A673 (cell line): ENCODE data around the gene KCNG1. TPM values are rescaled to one million over a fixed set of nuclear protein-coding genes. Genes with fewer than 3 reads are reported as not detected.

Experiments
- BruUV-seq: library from RNA; stranded (reverse); fragments of 400-500 nt; replicated peaks from 2 replicates; lab custom pipeline; 2021; lab: Mats Ljungman, UMichigan
- CTCF ChIA-PET: fragments of 300-600 bp; sonication (Branson Sonifier 250); formaldehyde crosslinking; loops from one replicate; lab custom pipeline; 2022; ENCODE audit warnings: antibody characterized with exemption; lab: Charles Lee
- POLR2A ChIA-PET: fragments of 300-600 bp; sonication (Branson Sonifier 250); formaldehyde crosslinking; loops from one replicate; lab custom pipeline; 2022; ENCODE audit warnings: antibody characterized with exemption; ENCODE audit not compliant: low non-redundant PET; lab: Charles Lee
- DNase-seq: peaks from one replicate; pipeline ENCODE4 v3.0.0-alpha.2; 2015; ENCODE audit warnings: low spot score
- H3K27ac ChIP-seq: fragments of 200-600 bp; sonication (generic); 2 replicates; pipeline ENCODE4 v1.5.1; 2016; ENCODE audit warnings: mixed run types, low read depth, mild to moderate bottlenecking, mixed read lengths, antibody characterized with exemption, low read length; ENCODE audit not compliant: poor library complexity, severe bottlenecking
- H3K27me3 ChIP-seq: fragments of 200-600 bp; sonication (generic); replicated peaks from 2 replicates; pipeline ENCODE4 v1.6.1; 2017; ENCODE audit warnings: mixed run types, low read depth, mild to moderate bottlenecking, mixed read lengths, antibody characterized with exemption, low read length; ENCODE audit not compliant: insufficient read depth, poor library complexity
- H3K36me3 ChIP-seq: fragments of 200-600 bp; sonication (generic); 2 replicates; pipeline ENCODE4 v1.6.1; 2016; ENCODE audit warnings: mixed run types, mild to moderate bottlenecking, mixed read lengths, antibody characterized with exemption, low read length; ENCODE audit not compliant: insufficient read depth, poor library complexity, severe bottlenecking
- H3K4me1 ChIP-seq: fragments of 200-600 bp; sonication (generic); 2 replicates; pipeline ENCODE4 v1.6.1; 2017; ENCODE audit warnings: mixed run types, mild to moderate bottlenecking, mixed read lengths, antibody characterized with exemption, low read length; ENCODE audit not compliant: insufficient read depth, poor library complexity, severe bottlenecking
- H3K4me3 ChIP-seq: fragments of 200-600 bp; sonication (generic); 2 replicates; pipeline ENCODE4 v1.5.1; 2016; ENCODE audit warnings: low read depth, mixed run types, mild to moderate bottlenecking, mixed read lengths, low read length; ENCODE audit not compliant: poor library complexity, severe bottlenecking
- H3K9me3 ChIP-seq: fragments of 200-600 bp; sonication (generic); 2 replicates; pipeline ENCODE4 v1.6.1; 2016; ENCODE audit warnings: mixed run types, low read depth, mild to moderate bottlenecking, mixed read lengths, antibody characterized with exemption, low read length; ENCODE audit not compliant: poor library complexity, severe bottlenecking
- CTCF ChIP-seq: fragments of 300-800, 200-600 bp; sonication (generic); conservative IDR thresholded peaks from 2 replicates; pipeline ENCODE4 v1.5.1; 2017; ENCODE audit warnings: low read depth, mild to moderate bottlenecking, antibody characterized with exemption, low read length, moderate library complexity, mixed read lengths
- EZH2 ChIP-seq: fragments of 200-600 bp; sonication (generic); IDR thresholded peaks from 2 replicates; pipeline ENCODE4 v1.6.1; 2017; ENCODE audit warnings: borderline replicate concordance, low read depth, mild to moderate bottlenecking, mixed read lengths, antibody characterized with exemption, low read length; ENCODE audit not compliant: poor library complexity, severe bottlenecking
- intact Hi-C: fragments of 100-400 bp; cut with micrococcal nuclease; formaldehyde crosslinking; loops from one replicate; pipeline ENCODE4 v1.10.0; 2022; ENCODE audit not compliant: unreplicated experiment
- total RNA-seq: library from RNA; stranded (reverse); gene quantifications from 2 replicates; pipeline ENCODE4 v1.2.3, GENCODE V29; 2021

Gene KCNG1
- total RNA-seq, 1 experiment from 2014 or later = 19.6 TPM

- Histone ChIP-seq H3K9me3 (no peaks in the 10 kb centered on the region), H3K27ac (no peak overlapping the region), H3K4me1 (peaks cover 20% of the 10 kb centered on the region), H3K36me3 (no peaks in the 10 kb centered on the region), H3K4me3 (no peak overlapping the region), H3K27me3 (no peaks in the 10 kb centered on the region)
- no peak for DNase-seq
- intact Hi-C loops = no loop called here
- TF ChIP-seq CTCF = no peak
- TF ChIP-seq EZH2 = no peak
- BruUV-seq = no TSS peak
- ChIA-PET POLR2A (interaction anchor here (1.3 kb wide), 1 partner anchor 18 kb away, joined by 11 read pairs; no protein-coding TSS in a partner anchor), CTCF (no interaction called here)
These were observed 6.4 kb downstream of the KCNG1 start for GRCh38 chr20:51016521-51016920.

DNA sequence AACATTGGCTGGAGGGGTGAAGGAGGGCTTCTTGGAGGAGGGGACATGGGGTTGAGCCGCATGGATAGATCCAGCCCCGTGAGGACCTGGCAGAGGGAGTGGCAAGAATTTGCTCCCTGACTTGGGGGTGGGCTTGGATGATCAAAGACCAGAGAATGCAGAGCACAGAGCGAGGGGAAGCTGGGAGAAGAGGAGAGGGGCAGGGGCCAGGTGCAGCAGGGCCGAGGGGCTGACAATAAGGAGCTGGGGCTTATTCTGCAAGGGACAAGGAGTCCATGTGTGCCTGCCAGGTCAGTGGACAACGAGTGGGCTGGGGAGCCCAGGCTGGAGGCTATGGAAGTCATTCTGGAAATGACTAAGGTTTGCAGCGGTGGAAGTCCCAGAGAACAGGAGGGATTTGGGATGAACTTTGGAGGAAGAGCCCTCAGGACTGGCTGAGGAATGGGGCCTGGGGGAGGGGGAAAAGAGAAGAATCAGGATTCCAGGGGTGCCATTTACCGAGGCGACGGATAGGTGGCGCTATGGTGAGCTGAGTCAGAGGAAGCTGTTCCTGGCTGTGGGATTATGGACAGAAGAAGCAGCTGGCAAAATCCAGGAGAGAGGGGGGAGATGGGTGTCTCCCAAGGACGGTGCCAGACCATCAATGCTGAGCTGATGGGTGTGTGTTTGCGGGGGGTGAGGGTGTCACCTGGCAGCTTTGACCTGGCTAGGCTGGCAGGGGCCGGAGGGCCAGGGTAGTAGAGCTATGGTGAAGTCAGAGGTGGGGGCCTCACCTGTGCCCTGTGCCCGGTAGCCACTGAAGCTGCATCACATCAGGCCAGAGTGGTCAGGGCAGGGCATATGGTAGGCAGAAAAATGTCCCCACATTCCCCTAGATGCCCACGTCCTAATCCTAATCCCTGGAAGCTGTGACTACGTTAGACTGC lies 7.8 kb downstream of the KCNG1 start:
- ChIA-PET POLR2A (interaction anchor here (0.7 to 1.3 kb wide), 2 partner anchors 19 to 477 kb away, joined by 3 to 11 read pairs; no protein-coding TSS in a partner anchor), CTCF (interaction anchor here (0.7 to 1.2 kb wide), 7 partner anchors 19 to 293 kb away, joined by 3 to 22 read pairs (median 5); partner anchors contain the start of genes DPM1 and MOCS3)
- no peak for TF ChIP-seq EZH2
- TF ChIP-seq CTCF = peak; percentile 91
- no peaks in the 10 kb centered on the region for H3K9me3 ChIP-seq
- no peak overlapping the region for H3K27ac ChIP-seq
- no peaks in the 10 kb centered on the region for H3K36me3 ChIP-seq
- peak; percentile 75 for DNase-seq
- H3K4me3 ChIP-seq = no peak overlapping the region
- no TSS peak for BruUV-seq
- H3K4me1 ChIP-seq = peaks cover 6% of the 10 kb centered on the region
- H3K27me3 ChIP-seq = no peaks in the 10 kb centered on the region
- intact Hi-C loops = no loop called here

GRCh38 chr20:51013577-51014330 lies 9.2 kb downstream of the KCNG1 start:
- CTCF ChIA-PET = no interaction called here
- no TSS peak for BruUV-seq

More at GRCh38 chr20:51013577-51014330, 9.2 kb downstream of the KCNG1 start:
- H3K27ac ChIP-seq = no peak overlapping the region
- H3K4me1 ChIP-seq = peaks cover 6% of the 10 kb centered on the region
- no peak for DNase-seq
- H3K27me3 ChIP-seq = no peaks in the 10 kb centered on the region
- intact Hi-C loops = no loop called here
- TF ChIP-seq EZH2 (no peak), CTCF (no peak)
- H3K4me3 ChIP-seq = no peak overlapping the region
- no peaks in the 10 kb centered on the region for H3K9me3 ChIP-seq
- H3K36me3 ChIP-seq = no peaks in the 10 kb centered on the region
- POLR2A ChIA-PET = interaction anchor here (0.6 kb wide), 1 partner anchor 29 kb away, joined by 3 read pairs; no protein-coding TSS in a partner anchor
